ENCODE results near the gene MED13L.

GRCh38 chr12:116093915-116094314 lies 183.6 kb downstream of the MED13L start:
- TF ChIP-seq CTCF (IDR thresholded peaks at IDR 0.05) (no peak), POLR2A (IDR thresholded peaks at IDR 0.05) (no peak)

Measured in testis (tissue), 2 donors.